ENCODE results near the gene RHBDF1. TPM values are rescaled to one million over a fixed set of nuclear protein-coding genes. Genes with fewer than 3 reads are reported as not detected.

The RHBDF1 gene
- polyA plus RNA-seq, 1 donor from 2014 or later = 0.21 TPM

DNA sequence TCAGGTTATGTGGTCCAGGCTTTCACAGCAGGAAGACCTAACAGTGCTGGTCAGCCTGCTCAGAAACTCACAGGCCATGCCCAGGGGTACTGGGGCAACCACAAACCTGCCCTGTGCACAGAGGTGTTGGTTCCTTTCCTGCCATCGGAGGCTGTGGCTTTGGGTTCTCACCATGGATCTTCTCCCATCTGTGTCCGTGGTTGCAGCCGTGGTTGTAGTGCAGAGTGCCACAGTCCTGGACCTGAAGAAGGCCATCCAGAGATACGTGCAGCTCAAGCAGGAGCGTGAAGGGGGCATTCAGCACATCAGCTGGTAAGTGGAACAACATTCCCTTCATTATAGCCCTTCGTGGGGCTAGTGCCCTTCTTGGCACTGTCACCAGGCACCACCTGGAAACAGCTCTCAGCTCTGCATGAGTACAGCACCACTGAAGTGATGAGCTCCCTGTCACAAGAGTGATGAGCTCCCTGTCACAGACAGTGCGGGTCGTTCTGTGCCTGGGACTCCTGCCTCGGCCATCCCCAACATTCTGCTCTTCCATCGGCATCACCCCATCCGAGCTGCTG, 16.8 kb downstream of the RHBDF1 start:
- H3K4me2 ChIP-seq (ENCODE audit: low read length) = no peak overlapping the region
- TF ChIP-seq SMC3 (conservative IDR thresholded peaks at IDR 0.05; ENCODE audit: poor library complexity) (no peak), POLR2AphosphoS5 (IDR thresholded peaks at IDR 0.05) (no peak), CTCF (IDR thresholded peaks at IDR 0.05; ENCODE audit: poor library complexity, severe bottlenecking) (no peak), RAD21 (conservative IDR thresholded peaks at IDR 0.05) (no peak), EP300 (conservative IDR thresholded peaks at IDR 0.05; ENCODE audit: poor library complexity, severe bottlenecking) (no peak), TAF1 (IDR thresholded peaks at IDR 0.05; ENCODE audit: low read depth) (no peak), EZH2 (IDR thresholded peaks at IDR 0.05; ENCODE audit: borderline replicate concordance, insufficient read depth, low read length, poor library complexity, severe bottlenecking) (no peak), MXI1 (conservative IDR thresholded peaks at IDR 0.05; ENCODE audit: poor library complexity, severe bottlenecking) (no peak), REST (IDR thresholded peaks at IDR 0.05; ENCODE audit: borderline replicate concordance) (no peak)
- no peak overlapping the region for H3K4me3 ChIP-seq (ENCODE audit: low read length)
- peaks cover 10% of the 10 kb centered on the region for H3K79me2 ChIP-seq (replicated peaks; ENCODE audit: insufficient read depth, low read length)
- no peaks in the 10 kb centered on the region for H3F3A ChIP-seq (ENCODE audit: insufficient read depth, low read length, poor library complexity, severe bottlenecking)
- no peak overlapping the region for H3K27ac ChIP-seq (ENCODE audit: low read length)
- H3K36me3 ChIP-seq (ENCODE audit: insufficient read depth, low read length) = no peaks in the 10 kb centered on the region
- H3K9me2 ChIP-seq (ENCODE audit: insufficient read depth, low read length) = no peaks in the 10 kb centered on the region
- no peak overlapping the region for H2AFZ ChIP-seq (ENCODE audit: low read depth, low read length)
- H3K27me3 ChIP-seq (ENCODE audit: insufficient read depth, low read depth, low read length) = no peaks in the 10 kb centered on the region
- no peaks in the 10 kb centered on the region for H3K9me3 ChIP-seq (ENCODE audit: low read length)
- H4K20me1 ChIP-seq (ENCODE audit: insufficient read depth) = no peaks in the 10 kb centered on the region
- H3K9ac ChIP-seq (ENCODE audit: low read length) = no peak overlapping the region

DNA sequence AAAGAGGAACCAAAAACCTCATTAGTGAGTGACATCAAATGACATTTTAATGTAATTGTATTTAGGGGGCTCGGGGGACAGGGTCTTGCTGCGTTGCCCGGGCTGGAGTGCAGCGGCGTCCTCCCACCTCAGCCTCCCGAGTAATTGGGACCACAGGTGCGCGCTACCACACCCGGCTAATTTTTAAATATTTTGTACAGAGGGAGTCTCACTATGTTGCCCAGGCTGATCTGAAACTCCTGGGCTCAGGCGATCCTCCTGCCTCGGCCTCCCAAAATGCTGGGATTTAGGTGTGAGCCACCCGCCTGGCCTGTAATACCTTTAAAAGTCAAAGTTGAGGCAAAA, 18.2 kb downstream of the RHBDF1 start:
- Histone ChIP-seq H3K36me3 (ENCODE audit: insufficient read depth, low read length) (no peaks in the 10 kb centered on the region), H3K27me3 (ENCODE audit: insufficient read depth, low read depth, low read length) (no peaks in the 10 kb centered on the region), H3K4me2 (ENCODE audit: low read length) (peak overlapping the region; percentile 59), H2AFZ (ENCODE audit: low read depth, low read length) (peak overlapping the region; percentile 56), H3K79me2 (replicated peaks; ENCODE audit: insufficient read depth, low read length) (peaks cover 10% of the 10 kb centered on the region), H3K4me3 (ENCODE audit: low read length) (peak overlapping the region; percentile 97), H3F3A (ENCODE audit: insufficient read depth, low read length, poor library complexity, severe bottlenecking) (no peaks in the 10 kb centered on the region), H4K20me1 (ENCODE audit: insufficient read depth) (no peaks in the 10 kb centered on the region), H3K9me2 (ENCODE audit: insufficient read depth, low read length) (no peaks in the 10 kb centered on the region), H3K27ac (ENCODE audit: low read length) (peak overlapping the region; percentile 28), H3K9me3 (ENCODE audit: low read length) (no peaks in the 10 kb centered on the region), H3K9ac (ENCODE audit: low read length) (peak overlapping the region; percentile 74)
- no peak for TF ChIP-seq EP300 (conservative IDR thresholded peaks at IDR 0.05; ENCODE audit: poor library complexity, severe bottlenecking)
- TF ChIP-seq MXI1 (conservative IDR thresholded peaks at IDR 0.05; ENCODE audit: poor library complexity, severe bottlenecking) = no peak
- no peak for TF ChIP-seq TAF1 (IDR thresholded peaks at IDR 0.05; ENCODE audit: low read depth)
- TF ChIP-seq CTCF (IDR thresholded peaks at IDR 0.05; ENCODE audit: poor library complexity, severe bottlenecking) = no peak
- TF ChIP-seq POLR2AphosphoS5 (IDR thresholded peaks at IDR 0.05) = no peak
- TF ChIP-seq RAD21 (conservative IDR thresholded peaks at IDR 0.05) = no peak
- no peak for TF ChIP-seq EZH2 (IDR thresholded peaks at IDR 0.05; ENCODE audit: borderline replicate concordance, insufficient read depth, low read length, poor library complexity, severe bottlenecking)
- no peak for TF ChIP-seq REST (IDR thresholded peaks at IDR 0.05; ENCODE audit: borderline replicate concordance)
